CD4-positive, alpha-beta T cell (primary cell): Measurements from ENCODE around the gene TUBB1. TPM values are rescaled to one million over a fixed set of nuclear protein-coding genes. Genes with fewer than 3 reads are reported as not detected.

Source experiments
- ATAC-seq: fragments of 200-7000 bp; cut with Tn5 transposase; one replicate; pipeline ENCODE4 v1.10.0; 2022; ENCODE audit warnings: mild to moderate bottlenecking; ENCODE audit not compliant: poor library complexity
- CTCF ChIA-PET: fragments of 350-600 bp; sonication (Branson Sonifier 250); formaldehyde crosslinking; loops from one replicate; lab custom pipeline; 2021; ENCODE audit warnings: antibody characterized with exemption, inconsistent platforms; lab: Charles Lee
- POLR2A ChIA-PET: fragments of 350-600 bp; sonication (Branson Sonifier 250); formaldehyde crosslinking; loops from one replicate; lab custom pipeline; 2021; ENCODE audit warnings: antibody characterized with exemption, inconsistent platforms; lab: Charles Lee
- DNase-seq, 14 experiments: peaks; one replicate each; pipeline ENCODE4 v3.0.0-alpha.2; 2013 to 2020; ENCODE audit warnings: mixed read lengths in 2 of 14
- H3K27ac ChIP-seq, 2 donors: one replicate each; pipeline versions ENCODE4 v1.5.1 to v1.7.0; 2013; ENCODE audit warnings: low read length in 2 of 2, low read depth in 1 of 2, mild to moderate bottlenecking in 1 of 2
- H3K27me3 ChIP-seq, 2 experiments: 1 replicate in 1 of 2; 2 replicates in 1 of 2; pipeline versions ENCODE4 v1.6.1 to v1.7.0; 2013; ENCODE audit warnings: low read length in 2 of 2, control low read depth in 1 of 2, mild to moderate bottlenecking in 1 of 2, moderate library complexity in 1 of 2; ENCODE audit not compliant: insufficient read depth in 2 of 2, control insufficient read depth in 1 of 2
- H3K36me3 ChIP-seq: one replicate; pipeline ENCODE4 v1.6.1; 2013; ENCODE audit warnings: low read length, control low read depth; ENCODE audit not compliant: insufficient read depth
- H3K4me1 ChIP-seq: one replicate; pipeline ENCODE4 v1.6.1; 2013; ENCODE audit warnings: low read length, control low read depth; ENCODE audit not compliant: insufficient read depth
- H3K4me3 ChIP-seq: one replicate; pipeline ENCODE4 v1.5.1; 2013; ENCODE audit warnings: mild to moderate bottlenecking, low read length, moderate library complexity
- H3K9me3 ChIP-seq, 2 experiments: 1 replicate in 1 of 2; 2 replicates in 1 of 2; pipeline versions ENCODE4 v1.6.1 to v1.7.0; 2013; ENCODE audit warnings: low read length in 2 of 2, mild to moderate bottlenecking in 2 of 2, control low read depth in 1 of 2, moderate library complexity in 1 of 2; ENCODE audit not compliant: control insufficient read depth in 1 of 2, insufficient read depth in 1 of 2
- H3K27ac Mint-ChIP-seq: one replicate; pipeline ENCODE4 v1.8.0; 2020; ENCODE audit warnings: mixed read lengths
- H3K27me3 Mint-ChIP-seq: one replicate; pipeline ENCODE4 v1.8.0; 2021; ENCODE audit warnings: mixed read lengths
- H3K36me3 Mint-ChIP-seq: one replicate; pipeline ENCODE4 v1.8.0; 2021; ENCODE audit warnings: low read depth, mixed read lengths
- H3K4me1 Mint-ChIP-seq: one replicate; pipeline ENCODE4 v1.8.0; 2021; ENCODE audit warnings: low read depth, mixed read lengths
- H3K4me3 Mint-ChIP-seq: one replicate; pipeline ENCODE4 v1.8.0; 2020; ENCODE audit warnings: mild to moderate bottlenecking, mixed read lengths
- H3K9me3 Mint-ChIP-seq: one replicate; pipeline ENCODE4 v1.8.0; 2020; ENCODE audit warnings: mixed read lengths
- intact Hi-C, 2 experiments: fragments of 100-400 bp; cut with DNase I in 1 of 2; cut with micrococcal nuclease in 1 of 2; formaldehyde crosslinking; loops; one replicate each; pipeline versions ENCODE4 v1.15.1 to v1.9.0; 2023 to 2025; cut with DNase I, micrococcal nuclease
- polyA plus RNA-seq, 2 donors: library from polyadenylated mRNA; unstranded; fragments of 120-200 nt; gene quantifications; one replicate each; pipeline ENCODE4 v1.2.1, GENCODE V29; 2013
- total RNA-seq, 174 experiments: library from RNA in 2 of 174; stranded (reverse) in 2 of 174; gene quantifications; one replicate each; pipeline ENCODE4 v1.2.3 and lab custom pipeline; 2021 to 2026
- TF ChIP-seq, protein P1 (sequence below): fragments of 200-600 bp; IDR thresholded peaks from one replicate; pipeline ENCODE4 v1.8.0; 2022; ENCODE audit warnings: antibody characterized with exemption, mild to moderate bottlenecking

TUBB1 gene
- total RNA-seq: under 1 TPM; 0.11 to 0.17 TPM
- 1.7 TPM for polyA plus RNA-seq (2013, experiment 1 of 2)
- polyA plus RNA-seq (2013, experiment 2 of 2): 5.1 TPM
- total RNA-seq (lab: John Stamatoyannopoulos, UW): 0 to 13.3 (median 0.21) reads per million in 172 experiments

DNA sequence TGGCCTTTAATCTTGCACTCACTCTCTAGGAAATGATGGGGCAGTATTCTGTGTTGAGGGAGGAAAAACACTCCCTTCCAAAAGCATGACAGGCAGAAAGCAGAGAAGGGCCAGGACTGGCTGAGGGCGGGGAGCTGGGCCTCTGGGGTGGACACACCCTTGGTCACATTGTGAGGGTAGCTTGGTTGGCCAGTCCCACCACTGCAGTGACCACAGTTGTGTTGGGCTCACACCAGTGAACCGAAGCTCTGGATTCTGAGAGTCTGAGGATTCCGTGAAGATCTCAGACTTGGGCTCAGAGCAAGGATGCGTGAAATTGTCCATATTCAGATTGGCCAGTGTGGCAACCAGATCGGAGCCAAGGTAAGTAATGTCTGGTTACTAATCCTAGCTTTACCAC is at the start of gene TUBB1:
Gene TUBB1 (plus strand): TSS at position 213 of the 400 bp plus-strand sequence. CDS start 94 bp downstream, at position 307.
- Mint-ChIP-seq H3K27ac (no peak within 1 kb of the TSS), H3K36me3 (peaks cover 21% of the 10 kb centered on the region), H3K27me3 (no peaks in the 10 kb centered on the region), H3K4me1 (peaks cover 27% of the 10 kb centered on the region), H3K9me3 (no peaks in the 10 kb centered on the region), H3K4me3 (no peak within 1 kb of the TSS)
- intact Hi-C loops: no loop called here
- peaks cover 18% of the 10 kb centered on the region for H3K4me1 ChIP-seq
- POLR2A ChIA-PET: interaction anchor here (2.3 kb wide), 1 partner anchor 13 kb away, joined by 6 read pairs; the partner anchor contains the start of gene ATP5F1E
- CTCF ChIA-PET: no interaction called here
- DNase-seq: no peak
- H3K36me3 ChIP-seq: peaks cover 19% of the 10 kb centered on the region
- no peak for ATAC-seq
- no peak within 1 kb of the TSS for H3K27ac ChIP-seq
- TF ChIP-seq, protein P1, sequence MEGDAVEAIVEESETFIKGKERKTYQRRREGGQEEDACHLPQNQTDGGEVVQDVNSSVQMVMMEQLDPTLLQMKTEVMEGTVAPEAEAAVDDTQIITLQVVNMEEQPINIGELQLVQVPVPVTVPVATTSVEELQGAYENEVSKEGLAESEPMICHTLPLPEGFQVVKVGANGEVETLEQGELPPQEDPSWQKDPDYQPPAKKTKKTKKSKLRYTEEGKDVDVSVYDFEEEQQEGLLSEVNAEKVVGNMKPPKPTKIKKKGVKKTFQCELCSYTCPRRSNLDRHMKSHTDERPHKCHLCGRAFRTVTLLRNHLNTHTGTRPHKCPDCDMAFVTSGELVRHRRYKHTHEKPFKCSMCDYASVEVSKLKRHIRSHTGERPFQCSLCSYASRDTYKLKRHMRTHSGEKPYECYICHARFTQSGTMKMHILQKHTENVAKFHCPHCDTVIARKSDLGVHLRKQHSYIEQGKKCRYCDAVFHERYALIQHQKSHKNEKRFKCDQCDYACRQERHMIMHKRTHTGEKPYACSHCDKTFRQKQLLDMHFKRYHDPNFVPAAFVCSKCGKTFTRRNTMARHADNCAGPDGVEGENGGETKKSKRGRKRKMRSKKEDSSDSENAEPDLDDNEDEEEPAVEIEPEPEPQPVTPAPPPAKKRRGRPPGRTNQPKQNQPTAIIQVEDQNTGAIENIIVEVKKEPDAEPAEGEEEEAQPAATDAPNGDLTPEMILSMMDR: no peak
- no peaks in the 10 kb centered on the region for H3K9me3 ChIP-seq
- H3K27me3 ChIP-seq: no peaks in the 10 kb centered on the region
- no peak within 1 kb of the TSS for H3K4me3 ChIP-seq

DNA sequence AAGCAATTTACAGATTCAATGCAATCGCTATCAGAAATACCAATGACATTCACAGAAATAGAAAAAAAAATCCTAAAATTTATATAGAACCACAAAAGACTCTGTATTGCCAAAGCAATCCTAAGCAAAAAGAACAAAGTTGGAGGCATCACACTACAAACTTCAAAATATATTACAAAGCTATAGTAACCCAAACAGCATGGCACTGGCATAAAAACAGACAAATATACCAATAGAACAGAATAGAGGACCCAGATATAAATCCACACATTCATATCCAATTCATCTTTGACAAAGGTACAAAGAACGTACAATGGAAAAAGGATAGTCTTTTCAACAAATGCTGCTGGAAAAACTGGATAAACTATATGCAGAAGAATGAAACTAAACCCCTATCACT is 49.8 kb upstream of the TUBB1 start:
- ChIA-PET POLR2A (no interaction called here), CTCF (no interaction called here)
- no peak overlapping the region for H3K4me3 ChIP-seq
- DNase-seq (no peak), ATAC-seq (no peak)
- H3K4me1 ChIP-seq: no peaks in the 10 kb centered on the region
- H3K9me3 Mint-ChIP-seq: no peaks in the 10 kb centered on the region
- no peaks in the 10 kb centered on the region for H3K4me1 Mint-ChIP-seq
- intact Hi-C loops: no loop called here
- no peaks in the 10 kb centered on the region for H3K36me3 Mint-ChIP-seq
- no peak overlapping the region for H3K4me3 Mint-ChIP-seq
- peaks cover 5% of the 10 kb centered on the region for H3K27me3 Mint-ChIP-seq
- H3K27ac ChIP-seq: no peak overlapping the region
- H3K27ac Mint-ChIP-seq: no peak overlapping the region
- H3K27me3 ChIP-seq: no peaks in the 10 kb centered on the region
- peaks cover 0 to 1% of the 10 kb centered on the region in 2 experiments for H3K9me3 ChIP-seq
- H3K36me3 ChIP-seq: no peaks in the 10 kb centered on the region
- TF ChIP-seq, protein P1: no peak

DNA sequence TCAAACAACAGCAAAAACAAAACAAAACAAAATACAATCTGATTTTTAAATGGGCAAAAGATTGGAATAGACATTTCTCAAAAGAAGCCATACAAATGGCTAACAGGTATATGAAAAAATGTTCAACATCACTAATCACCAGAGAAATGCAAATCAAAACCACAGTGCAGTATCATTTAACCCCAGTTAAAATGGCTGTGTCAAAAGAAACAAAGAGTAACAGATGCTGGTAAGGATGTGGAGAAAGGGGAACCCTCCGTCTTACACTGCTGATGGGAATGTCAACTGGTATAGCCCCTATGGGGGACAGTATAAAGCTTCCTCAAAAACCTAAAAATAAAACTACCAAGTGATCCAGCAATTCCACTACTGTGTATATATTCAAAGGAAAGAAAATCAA is 49.1 kb upstream of the TUBB1 start:
- intact Hi-C loops: no loop called here
- no peaks in the 10 kb centered on the region for H3K36me3 ChIP-seq
- no peak overlapping the region for H3K4me3 Mint-ChIP-seq
- peaks cover 5 to 6% of the 10 kb centered on the region in 2 experiments for H3K9me3 ChIP-seq
- no peak overlapping the region for H3K4me3 ChIP-seq
- peaks cover 5% of the 10 kb centered on the region for H3K27me3 Mint-ChIP-seq
- no peaks in the 10 kb centered on the region for H3K9me3 Mint-ChIP-seq
- no peaks in the 10 kb centered on the region for H3K36me3 Mint-ChIP-seq
- no peak overlapping the region for H3K27ac ChIP-seq
- DNase-seq (no peak), ATAC-seq (no peak)
- H3K4me1 ChIP-seq: no peaks in the 10 kb centered on the region
- ChIA-PET CTCF (no interaction called here), POLR2A (interaction anchor here (1.2 kb wide), 1 partner anchor 9 kb away, joined by 3 read pairs; no protein-coding TSS in a partner anchor)
- H3K27ac Mint-ChIP-seq: no peak overlapping the region
- H3K27me3 ChIP-seq: no peaks in the 10 kb centered on the region
- TF ChIP-seq, protein P1: no peak
- H3K4me1 Mint-ChIP-seq: no peaks in the 10 kb centered on the region
